Astrocyte (in vitro differentiated cells and primary cell): ENCODE measurements around the gene ENG.

ENCODE experiments used
- CTCF ChIP-seq: IDR thresholded peaks from 2 replicates; pipeline ENCODE4 v1.5.1; 2011; ENCODE audit warnings: low read depth, mild to moderate bottlenecking, inconsistent platforms, low read length, moderate library complexity; ENCODE audit not compliant: insufficient read depth
- EZH2 ChIP-seq: IDR thresholded peaks from 2 replicates; pipeline ENCODE4 v1.6.1; 2012; ENCODE audit warnings: mild to moderate bottlenecking, low read length, inconsistent platforms; ENCODE audit not compliant: insufficient read depth

GRCh38 chr9:127778280-127779135 lies 76.0 kb downstream of the ENG start, which contains the start of gene SH2D3C:
- TF ChIP-seq CTCF, result no peak
- no peak for TF ChIP-seq EZH2
